AG04449 (cell line): ENCODE measurements around the gene RUNX1.

ENCODE experiments used
- CTCF ChIA-PET: fragments of 350-600 bp; formaldehyde crosslinking; extraction: SDS; loops from one replicate; lab custom pipeline; 2021; ENCODE audit warnings: antibody characterized with exemption; lab: Yijun Ruan, JAX
- POLR2A ChIA-PET: fragments of 400-600, 350-600 bp; formaldehyde crosslinking; extraction: SDS; loops from one replicate; lab custom pipeline; 2020; ENCODE audit warnings: antibody characterized with exemption, inconsistent platforms; lab: Yijun Ruan, JAX
- DNase-seq: peaks from one replicate; pipeline ENCODE4 v3.0.0-alpha.2; 2010; ENCODE audit warnings: low read depth, low spot score
- H3K4me3 ChIP-seq: 2 replicates; pipeline ENCODE4 v1.5.1; 2011; ENCODE audit warnings: low read depth, mild to moderate bottlenecking, control low read depth, low read length
- TF ChIP-seq, protein P1 (sequence below): IDR thresholded peaks from one replicate; pipeline ENCODE4 v1.5.1; 2011; ENCODE audit warnings: mild to moderate bottlenecking, moderate library complexity, low read length, control low read depth, inconsistent platforms; ENCODE audit not compliant: insufficient read depth; ENCODE audit errors: missing control alignments

Gene RUNX1

DNA sequence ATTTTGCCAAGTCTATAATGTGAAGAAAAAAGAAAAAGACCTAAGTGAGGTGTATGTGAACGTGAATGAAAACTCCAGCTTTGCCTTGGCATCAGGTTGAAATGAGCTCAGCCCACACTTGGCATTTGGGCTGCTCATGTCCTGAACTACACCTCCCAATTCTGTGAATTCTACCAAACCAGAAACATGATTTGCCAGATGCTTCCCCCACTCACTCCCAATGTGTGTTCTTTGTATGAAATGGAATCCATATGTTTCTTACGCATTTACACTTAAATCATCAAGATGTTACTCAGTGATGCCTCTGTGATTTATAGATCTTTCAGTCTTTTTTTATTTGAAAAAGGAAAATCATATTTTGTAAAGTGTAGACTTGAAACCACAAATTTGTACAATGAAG lies 32.8 kb upstream of the RUNX1 start:
- H3K4me3 ChIP-seq: no peak overlapping the region
- no peak for DNase-seq
- TF ChIP-seq, protein P1, sequence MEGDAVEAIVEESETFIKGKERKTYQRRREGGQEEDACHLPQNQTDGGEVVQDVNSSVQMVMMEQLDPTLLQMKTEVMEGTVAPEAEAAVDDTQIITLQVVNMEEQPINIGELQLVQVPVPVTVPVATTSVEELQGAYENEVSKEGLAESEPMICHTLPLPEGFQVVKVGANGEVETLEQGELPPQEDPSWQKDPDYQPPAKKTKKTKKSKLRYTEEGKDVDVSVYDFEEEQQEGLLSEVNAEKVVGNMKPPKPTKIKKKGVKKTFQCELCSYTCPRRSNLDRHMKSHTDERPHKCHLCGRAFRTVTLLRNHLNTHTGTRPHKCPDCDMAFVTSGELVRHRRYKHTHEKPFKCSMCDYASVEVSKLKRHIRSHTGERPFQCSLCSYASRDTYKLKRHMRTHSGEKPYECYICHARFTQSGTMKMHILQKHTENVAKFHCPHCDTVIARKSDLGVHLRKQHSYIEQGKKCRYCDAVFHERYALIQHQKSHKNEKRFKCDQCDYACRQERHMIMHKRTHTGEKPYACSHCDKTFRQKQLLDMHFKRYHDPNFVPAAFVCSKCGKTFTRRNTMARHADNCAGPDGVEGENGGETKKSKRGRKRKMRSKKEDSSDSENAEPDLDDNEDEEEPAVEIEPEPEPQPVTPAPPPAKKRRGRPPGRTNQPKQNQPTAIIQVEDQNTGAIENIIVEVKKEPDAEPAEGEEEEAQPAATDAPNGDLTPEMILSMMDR: no peak
- ChIA-PET POLR2A (no interaction called here), CTCF (no interaction called here)

DNA sequence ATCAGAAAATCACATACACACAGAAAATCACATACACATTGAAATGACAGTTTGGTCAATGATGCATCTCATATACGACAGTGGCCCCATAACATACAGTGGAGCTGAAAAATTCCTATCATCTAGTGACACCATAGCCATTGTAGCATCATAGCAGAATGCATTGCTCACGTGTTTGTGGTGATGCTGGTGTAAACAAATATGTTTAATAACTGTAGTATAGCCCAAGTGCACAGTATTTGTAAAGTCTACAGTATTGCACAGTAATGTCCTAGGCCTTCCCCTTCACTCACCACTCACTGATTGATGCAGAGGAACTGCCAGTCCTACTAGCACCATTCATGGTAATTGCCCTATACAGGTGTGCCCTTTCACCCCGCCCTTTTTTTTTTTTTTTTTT lies 30.1 kb upstream of the RUNX1 start:
- H3K4me3 ChIP-seq: no peak overlapping the region
- TF ChIP-seq, protein P1: no peak
- ChIA-PET POLR2A (no interaction called here), CTCF (no interaction called here)
- no peak for DNase-seq

DNA sequence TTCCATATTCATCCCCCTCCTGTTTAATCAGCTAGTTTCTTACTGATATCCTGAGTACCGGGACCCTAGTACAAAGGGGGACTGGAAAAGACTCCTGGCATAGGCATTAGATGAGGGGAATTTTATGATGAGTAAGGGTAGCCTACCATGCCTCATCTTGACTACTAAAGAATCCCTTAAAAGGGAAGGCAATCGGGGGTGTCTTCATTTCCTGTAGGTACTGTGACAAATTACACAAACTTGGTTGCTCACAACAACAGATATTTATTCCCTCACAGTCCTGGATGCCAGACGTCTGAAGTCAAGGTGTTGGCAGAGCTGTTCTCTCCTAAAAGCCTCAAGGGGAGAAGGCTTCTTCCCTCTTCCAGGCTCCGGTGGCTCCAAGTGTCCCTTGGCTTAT lies 28.9 kb upstream of the RUNX1 start:
- no peak overlapping the region for H3K4me3 ChIP-seq
- TF ChIP-seq, protein P1: no peak
- ChIA-PET POLR2A (no interaction called here), CTCF (no interaction called here)
- DNase-seq: no peak

DNA sequence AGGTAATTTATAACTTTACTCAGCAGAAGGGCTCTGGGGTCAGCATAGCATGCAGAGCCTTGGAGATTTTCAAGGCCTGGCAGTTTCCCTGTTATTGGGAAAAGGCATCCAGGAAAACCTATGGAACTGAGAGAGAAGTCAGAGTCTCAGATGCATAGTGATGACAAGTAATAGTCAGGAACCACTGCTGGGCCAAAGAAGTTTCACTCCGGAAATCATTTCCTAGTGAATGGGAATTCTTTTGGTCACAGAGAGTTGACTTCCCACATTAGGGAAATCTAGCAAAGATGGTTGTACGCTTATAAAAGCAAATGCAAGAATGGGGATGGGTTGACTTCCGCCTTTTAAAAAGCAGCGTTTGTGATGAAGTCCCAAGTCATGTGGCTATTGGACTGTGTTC lies 28.4 kb upstream of the RUNX1 start:
- H3K4me3 ChIP-seq: no peak overlapping the region
- POLR2A ChIA-PET: no interaction called here
- TF ChIP-seq, protein P1: no peak
- CTCF ChIA-PET: no interaction called here
- no peak for DNase-seq

DNA sequence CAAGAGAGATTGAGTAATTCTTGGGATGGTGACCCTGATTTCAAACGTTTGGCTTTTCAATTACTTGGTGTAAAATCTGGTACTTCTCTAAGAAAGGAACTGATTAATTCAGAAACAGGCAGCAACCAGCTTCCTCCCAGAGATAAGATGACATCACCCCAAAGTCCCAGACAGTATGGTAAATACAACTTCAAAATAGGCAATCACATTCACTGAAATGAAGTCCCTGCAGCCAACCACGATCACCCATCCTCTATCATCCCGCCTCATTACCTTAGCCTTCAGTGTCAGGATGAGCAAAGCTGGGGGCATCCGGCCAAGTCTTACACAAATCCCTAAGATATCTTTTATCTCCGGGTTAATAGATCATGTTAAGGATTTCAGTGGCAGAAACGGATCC lies 26.4 kb upstream of the RUNX1 start:
- TF ChIP-seq, protein P1: no peak

DNA sequence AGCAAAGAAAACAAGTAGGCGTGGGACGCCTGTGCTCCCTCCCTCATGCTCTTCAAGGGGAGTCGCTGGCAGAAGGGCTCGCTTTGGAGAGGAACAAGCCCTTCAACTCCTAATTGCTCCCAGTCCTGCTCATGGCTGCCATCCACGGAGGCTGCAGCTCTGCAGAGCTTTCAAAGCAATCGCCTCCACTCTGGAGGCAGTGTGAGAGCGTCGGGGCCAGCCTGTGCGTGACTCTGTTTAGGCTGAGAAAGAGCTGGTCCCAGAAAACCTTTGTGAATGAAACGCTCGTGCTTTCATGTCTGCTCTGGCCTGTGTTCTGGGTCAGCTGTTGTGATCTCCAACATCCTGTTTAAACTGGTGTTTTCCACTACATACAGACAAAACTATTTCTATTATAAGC lies 23.9 kb upstream of the RUNX1 start:
- CTCF ChIA-PET: interaction anchor here (1.0 to 1.4 kb wide), 3 partner anchors 21 to 160 kb away, joined by 3 read pairs; no protein-coding TSS in a partner anchor
- DNase-seq: no peak

More for the DNA sequence above, 26.4 kb upstream of the RUNX1 start:
- no peak overlapping the region for H3K4me3 ChIP-seq
- CTCF ChIA-PET: interaction anchor here (0.7 to 1.6 kb wide), 4 partner anchors 8 to 186 kb away, joined by 3 to 5 read pairs (median 4); no protein-coding TSS in a partner anchor
- peak; percentile 38 for DNase-seq
- POLR2A ChIA-PET: no interaction called here

More for the DNA sequence above, 23.9 kb upstream of the RUNX1 start:
- POLR2A ChIA-PET: no interaction called here
- TF ChIP-seq, protein P1: no peak
- H3K4me3 ChIP-seq: no peak overlapping the region
